CD4-positive, alpha-beta T cell (primary cell): ENCODE results near the gene IFT27. TPM values are rescaled to one million over a fixed set of nuclear protein-coding genes. Genes with fewer than 3 reads are reported as not detected.

Experiments
- ATAC-seq: fragments of 200-7000 bp; cut with Tn5 transposase; one replicate; pipeline ENCODE4 v1.10.0; 2022; ENCODE audit warnings: mild to moderate bottlenecking; ENCODE audit not compliant: poor library complexity
- CTCF ChIA-PET: fragments of 350-600 bp; sonication (Branson Sonifier 250); formaldehyde crosslinking; loops from one replicate; lab custom pipeline; 2021; ENCODE audit warnings: antibody characterized with exemption, inconsistent platforms; lab: Charles Lee
- POLR2A ChIA-PET: fragments of 350-600 bp; sonication (Branson Sonifier 250); formaldehyde crosslinking; loops from one replicate; lab custom pipeline; 2021; ENCODE audit warnings: antibody characterized with exemption, inconsistent platforms; lab: Charles Lee
- DNase-seq, 14 experiments: peaks; one replicate each; pipeline ENCODE4 v3.0.0-alpha.2; 2013 to 2020; ENCODE audit warnings: mixed read lengths in 2 of 14
- H3K27ac ChIP-seq, 2 donors: one replicate each; pipeline versions ENCODE4 v1.5.1 to v1.7.0; 2013; ENCODE audit warnings: low read length in 2 of 2, low read depth in 1 of 2, mild to moderate bottlenecking in 1 of 2
- H3K27me3 ChIP-seq, 2 experiments: 1 replicate in 1 of 2; 2 replicates in 1 of 2; pipeline versions ENCODE4 v1.6.1 to v1.7.0; 2013; ENCODE audit warnings: low read length in 2 of 2, control low read depth in 1 of 2, mild to moderate bottlenecking in 1 of 2, moderate library complexity in 1 of 2; ENCODE audit not compliant: insufficient read depth in 2 of 2, control insufficient read depth in 1 of 2
- H3K36me3 ChIP-seq: one replicate; pipeline ENCODE4 v1.6.1; 2013; ENCODE audit warnings: low read length, control low read depth; ENCODE audit not compliant: insufficient read depth
- H3K4me1 ChIP-seq: one replicate; pipeline ENCODE4 v1.6.1; 2013; ENCODE audit warnings: low read length, control low read depth; ENCODE audit not compliant: insufficient read depth
- H3K4me3 ChIP-seq: one replicate; pipeline ENCODE4 v1.5.1; 2013; ENCODE audit warnings: mild to moderate bottlenecking, low read length, moderate library complexity
- H3K9me3 ChIP-seq, 2 experiments: 1 replicate in 1 of 2; 2 replicates in 1 of 2; pipeline versions ENCODE4 v1.6.1 to v1.7.0; 2013; ENCODE audit warnings: low read length in 2 of 2, mild to moderate bottlenecking in 2 of 2, control low read depth in 1 of 2, moderate library complexity in 1 of 2; ENCODE audit not compliant: control insufficient read depth in 1 of 2, insufficient read depth in 1 of 2
- H3K27ac Mint-ChIP-seq: one replicate; pipeline ENCODE4 v1.8.0; 2020; ENCODE audit warnings: mixed read lengths
- H3K27me3 Mint-ChIP-seq: one replicate; pipeline ENCODE4 v1.8.0; 2021; ENCODE audit warnings: mixed read lengths
- H3K36me3 Mint-ChIP-seq: one replicate; pipeline ENCODE4 v1.8.0; 2021; ENCODE audit warnings: low read depth, mixed read lengths
- H3K4me1 Mint-ChIP-seq: one replicate; pipeline ENCODE4 v1.8.0; 2021; ENCODE audit warnings: low read depth, mixed read lengths
- H3K4me3 Mint-ChIP-seq: one replicate; pipeline ENCODE4 v1.8.0; 2020; ENCODE audit warnings: mild to moderate bottlenecking, mixed read lengths
- H3K9me3 Mint-ChIP-seq: one replicate; pipeline ENCODE4 v1.8.0; 2020; ENCODE audit warnings: mixed read lengths
- intact Hi-C, 2 experiments: fragments of 100-400 bp; cut with DNase I in 1 of 2; cut with micrococcal nuclease in 1 of 2; formaldehyde crosslinking; loops; one replicate each; pipeline versions ENCODE4 v1.15.1 to v1.9.0; 2023 to 2025; cut with DNase I, micrococcal nuclease
- total RNA-seq, 174 experiments: library from RNA in 2 of 174; stranded (reverse) in 2 of 174; gene quantifications; one replicate each; pipeline ENCODE4 v1.2.3 and lab custom pipeline; 2021 to 2026
- TF ChIP-seq, protein P1 (sequence below): fragments of 200-600 bp; IDR thresholded peaks from one replicate; pipeline ENCODE4 v1.8.0; 2022; ENCODE audit warnings: antibody characterized with exemption, mild to moderate bottlenecking

Gene IFT27
- total RNA-seq, 2 experiments from 2014 or later = 10.2 to 10.9 TPM

DNA sequence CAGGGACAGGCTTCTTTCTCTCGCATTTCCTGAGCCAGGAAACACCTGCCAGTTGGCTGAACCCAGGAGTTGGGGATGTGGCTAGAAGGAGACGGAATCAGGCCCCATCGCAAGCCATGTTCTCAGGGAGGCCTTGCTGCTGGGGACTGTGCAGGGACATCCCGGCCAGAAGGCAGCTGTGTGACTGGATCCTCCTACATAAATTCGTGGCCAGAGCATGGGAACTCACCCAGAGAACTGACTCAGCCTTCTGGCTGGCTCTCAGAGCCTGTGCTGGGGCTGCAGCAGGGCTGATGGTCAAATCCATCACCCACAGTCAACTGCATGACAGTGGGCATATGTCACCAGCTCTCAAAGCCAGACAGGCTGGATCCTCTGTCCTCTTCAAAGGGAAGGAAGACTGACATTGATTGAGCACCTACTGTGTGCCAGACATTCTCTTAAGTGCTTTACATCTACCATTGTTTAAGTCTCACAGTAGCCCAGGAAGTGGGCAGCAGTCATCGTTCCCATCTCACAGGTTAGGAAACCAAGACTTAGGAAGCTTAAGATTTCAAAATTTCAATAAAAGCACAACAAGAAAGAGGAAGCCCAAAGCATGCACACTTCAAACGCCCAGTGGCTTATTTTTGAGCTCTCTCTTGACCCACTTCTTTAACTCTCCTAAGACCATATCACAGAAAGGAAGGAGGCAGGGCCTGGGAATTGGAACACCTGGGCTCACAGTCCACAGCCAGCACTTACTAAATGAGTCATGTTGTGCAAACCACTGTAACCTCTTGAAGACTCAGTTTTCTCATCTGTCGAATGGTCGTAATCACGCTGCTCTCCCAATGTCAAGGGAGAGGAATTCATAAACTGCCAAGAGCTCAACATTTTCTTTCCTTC, 41.5 kb downstream of the IFT27 start:
- Histone ChIP-seq H3K36me3 (no peaks in the 10 kb centered on the region), H3K27me3 (peaks cover 6 to 21% of the 10 kb centered on the region in 2 experiments), H3K4me1 (no peaks in the 10 kb centered on the region), H3K4me3 (no peak overlapping the region), H3K27ac (no peak overlapping the region), H3K9me3 (peaks cover 0 to 7% of the 10 kb centered on the region in 2 experiments)
- DNase-seq (peak in 1 of 14 experiments; percentile 35), ATAC-seq (no peak)
- Mint-ChIP-seq H3K27me3 (peaks cover 54% of the 10 kb centered on the region), H3K36me3 (no peaks in the 10 kb centered on the region), H3K9me3 (peaks cover 2% of the 10 kb centered on the region), H3K4me1 (no peaks in the 10 kb centered on the region), H3K27ac (no peak overlapping the region), H3K4me3 (no peak overlapping the region)
- ChIA-PET POLR2A (no interaction called here), CTCF (no interaction called here)
- intact Hi-C loops = no loop called here
- TF ChIP-seq, protein P1, sequence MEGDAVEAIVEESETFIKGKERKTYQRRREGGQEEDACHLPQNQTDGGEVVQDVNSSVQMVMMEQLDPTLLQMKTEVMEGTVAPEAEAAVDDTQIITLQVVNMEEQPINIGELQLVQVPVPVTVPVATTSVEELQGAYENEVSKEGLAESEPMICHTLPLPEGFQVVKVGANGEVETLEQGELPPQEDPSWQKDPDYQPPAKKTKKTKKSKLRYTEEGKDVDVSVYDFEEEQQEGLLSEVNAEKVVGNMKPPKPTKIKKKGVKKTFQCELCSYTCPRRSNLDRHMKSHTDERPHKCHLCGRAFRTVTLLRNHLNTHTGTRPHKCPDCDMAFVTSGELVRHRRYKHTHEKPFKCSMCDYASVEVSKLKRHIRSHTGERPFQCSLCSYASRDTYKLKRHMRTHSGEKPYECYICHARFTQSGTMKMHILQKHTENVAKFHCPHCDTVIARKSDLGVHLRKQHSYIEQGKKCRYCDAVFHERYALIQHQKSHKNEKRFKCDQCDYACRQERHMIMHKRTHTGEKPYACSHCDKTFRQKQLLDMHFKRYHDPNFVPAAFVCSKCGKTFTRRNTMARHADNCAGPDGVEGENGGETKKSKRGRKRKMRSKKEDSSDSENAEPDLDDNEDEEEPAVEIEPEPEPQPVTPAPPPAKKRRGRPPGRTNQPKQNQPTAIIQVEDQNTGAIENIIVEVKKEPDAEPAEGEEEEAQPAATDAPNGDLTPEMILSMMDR = no peak

DNA sequence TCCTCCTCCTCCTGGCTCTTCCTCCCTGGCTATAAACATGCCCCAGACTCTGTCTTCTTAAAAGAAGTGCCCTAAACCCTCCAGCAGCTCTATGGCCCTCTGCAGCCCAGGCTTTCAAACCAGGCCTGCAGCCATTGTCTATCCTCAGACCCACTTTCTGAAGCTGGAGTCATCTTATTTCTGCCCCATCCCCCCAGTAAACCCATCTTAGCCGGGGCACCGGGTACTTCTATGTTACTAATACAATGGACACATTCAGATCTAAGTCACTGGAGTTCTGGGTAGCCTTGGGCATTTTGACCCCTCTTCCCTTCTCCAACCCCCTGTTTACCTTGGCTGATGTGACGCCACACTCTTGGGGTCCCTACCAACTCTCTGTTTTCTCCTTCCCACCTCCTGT, 42.6 kb downstream of the IFT27 start:
- no peak overlapping the region for H3K27ac Mint-ChIP-seq
- H3K36me3 ChIP-seq = no peaks in the 10 kb centered on the region
- DNase-seq = no peak
- TF ChIP-seq, protein P1 = no peak
- no peaks in the 10 kb centered on the region for H3K4me1 ChIP-seq
- ChIA-PET POLR2A (no interaction called here), CTCF (no interaction called here)
- peaks cover 51% of the 10 kb centered on the region for H3K27me3 Mint-ChIP-seq
- H3K9me3 ChIP-seq = peaks cover 0 to 4% of the 10 kb centered on the region in 2 experiments
- no peak overlapping the region for H3K4me3 Mint-ChIP-seq
- no peaks in the 10 kb centered on the region for H3K9me3 Mint-ChIP-seq
- H3K27ac ChIP-seq = no peak overlapping the region
- intact Hi-C loops = no loop called here
- ATAC-seq = no peak
- no peak overlapping the region for H3K4me3 ChIP-seq
- no peaks in the 10 kb centered on the region for H3K4me1 Mint-ChIP-seq
- H3K36me3 Mint-ChIP-seq = no peaks in the 10 kb centered on the region
- peaks cover 6 to 12% of the 10 kb centered on the region in 2 experiments for H3K27me3 ChIP-seq

DNA sequence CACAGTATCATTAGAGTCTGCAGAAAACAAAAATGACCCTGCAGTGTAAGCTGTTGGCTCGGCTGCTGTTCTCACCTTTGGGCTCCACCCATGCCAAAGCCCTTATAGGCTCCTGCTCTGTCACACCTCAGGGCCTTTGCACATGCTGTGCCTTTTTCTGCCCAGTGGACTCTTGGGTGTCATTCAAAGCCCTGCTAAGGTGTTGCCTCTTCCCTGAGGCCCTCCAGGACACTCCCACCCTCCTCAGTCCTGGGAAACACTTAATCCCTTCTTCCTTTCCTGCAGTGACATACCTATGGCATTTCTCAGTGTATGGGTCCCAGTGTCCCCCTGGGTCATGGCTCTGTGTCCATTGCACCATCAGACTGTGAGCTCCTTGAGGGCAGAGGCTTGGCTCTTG, 43.3 kb downstream of the IFT27 start:
- ATAC-seq (no peak), DNase-seq (no peak)
- Histone ChIP-seq H3K27ac (no peak overlapping the region), H3K4me1 (no peaks in the 10 kb centered on the region), H3K9me3 (peaks cover 0 to 4% of the 10 kb centered on the region in 2 experiments), H3K36me3 (no peaks in the 10 kb centered on the region), H3K27me3 (peaks cover 6 to 9% of the 10 kb centered on the region in 2 experiments), H3K4me3 (no peak overlapping the region)
- H3K4me3 Mint-ChIP-seq = no peak overlapping the region
- TF ChIP-seq, protein P1 = no peak
- no peaks in the 10 kb centered on the region for H3K9me3 Mint-ChIP-seq
- no peak overlapping the region for H3K27ac Mint-ChIP-seq
- intact Hi-C loops = no loop called here
- peaks cover 50% of the 10 kb centered on the region for H3K27me3 Mint-ChIP-seq
- no peaks in the 10 kb centered on the region for H3K4me1 Mint-ChIP-seq
- no peaks in the 10 kb centered on the region for H3K36me3 Mint-ChIP-seq
- ChIA-PET CTCF (no interaction called here), POLR2A (no interaction called here)
